Stomach (tissue), 9 donors: ENCODE measurements around the gene HNRNPC. TPM values are rescaled to one million over a fixed set of nuclear protein-coding genes. Genes with fewer than 3 reads are reported as not detected.
A peak's percentile ranks its signal among the peaks of the same experiment; 100 is the strongest.

Experiments
- DNase-seq, 2 donors: peaks; one replicate each; pipeline versions ENCODE4 v3.0.0 to v3.0.0-alpha.2; 2013 to 2019
- H3K27ac ChIP-seq, 5 donors: fragments of 200-600 bp in 4 of 5; sonication (generic) in 4 of 5; one replicate each; pipeline ENCODE4 v1.5.1; 2013 to 2019; ENCODE audit warnings: mild to moderate bottlenecking in 1 of 5, moderate library complexity in 1 of 5
- H3K27me3 ChIP-seq, 3 donors: fragments of 200-600 bp; sonication (generic); one replicate each; pipeline ENCODE4 v1.5.1; 2017 to 2019; ENCODE audit warnings: mixed run types in 1 of 3
- H3K36me3 ChIP-seq, 4 donors: fragments of 200-600 bp; sonication (generic); 1 replicate in 3 of 4; 2 replicates in 1 of 4; pipeline ENCODE4 v1.5.1; 2016 to 2019
- H3K4me1 ChIP-seq, 4 donors: fragments of 200-600 bp; sonication (generic); one replicate each; pipeline ENCODE4 v1.5.1; 2016 to 2019
- H3K4me3 ChIP-seq, 4 donors: fragments of 200-600 bp; sonication (generic) in 3 of 4; one replicate each; pipeline ENCODE4 v1.5.1; 2016 to 2019; ENCODE audit warnings: mild to moderate bottlenecking in 1 of 4
- H3K9me3 ChIP-seq, 4 donors: fragments of 200-600 bp; sonication (generic); one replicate each; pipeline ENCODE4 v1.5.1; 2016 to 2019
- CTCF ChIP-seq, 7 experiments: fragments of 450-650 bp in 4 of 7; fragments of 200-600 bp in 3 of 7; sonication (generic) in 3 of 7; IDR thresholded peaks; one replicate each; pipeline ENCODE4 v1.5.1; 2016 to 2019; ENCODE audit warnings: antibody characterized with exemption in 7 of 7, control low read depth in 2 of 7, mild to moderate bottlenecking in 1 of 7
- EP300 ChIP-seq: sonication (generic); formaldehyde crosslinking; IDR thresholded peaks from one replicate; pipeline ENCODE4 v1.6.1; 2017; ENCODE audit warnings: antibody characterized with exemption
- POLR2A ChIP-seq, 4 donors: fragments of 450-650 bp; IDR thresholded peaks; one replicate each; pipeline ENCODE4 v1.6.1; 2016; ENCODE audit warnings: antibody characterized with exemption in 4 of 4, control low read depth in 2 of 4, mild to moderate bottlenecking in 1 of 4, moderate library complexity in 1 of 4
- POLR2AphosphoS5 ChIP-seq, 3 donors: sonication (generic); formaldehyde crosslinking; IDR thresholded peaks; one replicate each; pipeline ENCODE4 v1.6.1; 2016; ENCODE audit warnings: antibody characterized with exemption in 3 of 3
- WGBS, 5 donors: extraction: QIAGEN DNeasy Blood & Tissue Kit in 3 of 5; methylation state at CpG; one replicate each; pipeline versions ENCODE4 v1.1.5 to v1.1.7; 2013 to 2018; 5-methylcytosine and 5-hydroxymethylcytosine counted together
- intact Hi-C: fragments of 100-400 bp; cut with DNase I; formaldehyde crosslinking; loops from one replicate; pipeline ENCODE4 v1.15.1; 2023; ENCODE audit warnings: low total_unique reads
- polyA plus RNA-seq, 3 donors: library from polyadenylated mRNA; stranded (reverse); fragments of 200-250 nt; gene quantifications; one replicate each; pipeline ENCODE4 v1.2.3, GENCODE V29; 2013
- total RNA-seq, 5 donors: library from RNA; depleted of rRNA; stranded (reverse); fragments of >200 nt; gene quantifications; one replicate each; pipeline versions ENCODE4 v1.1.0 to v1.2.3, GENCODE V29; 2014 to 2016
- donor health status: healthy with polysubstance abuse.
- donor health status: Bipolar disorder and iron deficiency.
- donor health status: healthy.

HNRNPC gene
- total and polyA plus RNA-seq, 8 donors, result 110 to 516 (median 398) TPM

- 93 to 95% (median 94%) methylated on average over 7 of the region's 7 CpGs for WGBS, 5 donors
- TF ChIP-seq EP300, result no peak
- no peak for TF ChIP-seq CTCF (IDR thresholded peaks at IDR 0.05)
- no peak for TF ChIP-seq POLR2A (IDR thresholded peaks at IDR 0.05)
- TF ChIP-seq POLR2AphosphoS5 (IDR thresholded peaks at IDR 0.05), result no peak
- no peak overlapping the region for H3K27ac ChIP-seq
- no peaks in the 10 kb centered on the region for H3K27me3 ChIP-seq
- H3K9me3 ChIP-seq, result no peaks in the 10 kb centered on the region
- no peak overlapping the region for H3K4me3 ChIP-seq
- intact Hi-C loops, result no loop called here
- peaks cover 14 to 76% (median 71%) of the 10 kb centered on the region in 4 donors for H3K36me3 ChIP-seq
- peaks cover 23 to 87% (median 50%) of the 10 kb centered on the region in 4 donors for H3K4me1 ChIP-seq
- DNase-seq, result no peak
Measured at GRCh38 chr14:21245813-21246212, 23.4 kb downstream of the HNRNPC start.

GRCh38 chr14:21244544-21244943 is 24.7 kb downstream of the HNRNPC start:
- DNase-seq, result no peak
- no peak for TF ChIP-seq EP300
- TF ChIP-seq POLR2AphosphoS5 (IDR thresholded peaks at IDR 0.05), result peak in 1 of 3 donors; percentile 26
- no peak for TF ChIP-seq POLR2A (IDR thresholded peaks at IDR 0.05)
- TF ChIP-seq CTCF (IDR thresholded peaks at IDR 0.05), result no peak
- Histone ChIP-seq H3K36me3 (peaks cover 4 to 69% (median 62%) of the 10 kb centered on the region in 4 donors), H3K4me3 (no peak overlapping the region), H3K4me1 (peaks cover 26 to 100% (median 60%) of the 10 kb centered on the region in 4 donors), H3K9me3 (no peaks in the 10 kb centered on the region), H3K27ac (no peak overlapping the region), H3K27me3 (no peaks in the 10 kb centered on the region)
- 81 to 87% (median 84%) methylated on average over 7 of the region's 7 CpGs for WGBS, 5 donors
- intact Hi-C loops, result no loop called here

GRCh38 chr14:21241218-21241819 is 27.9 kb downstream of the HNRNPC start:
- H3K36me3 ChIP-seq, result peaks cover 4 to 73% (median 52%) of the 10 kb centered on the region in 4 donors
- WGBS, 5 donors, result 62 to 91% (median 74%) methylated on average over 1 of the region's 1 CpG
- no peaks in the 10 kb centered on the region for H3K27me3 ChIP-seq
- intact Hi-C loops, result no loop called here
- no peak overlapping the region for H3K27ac ChIP-seq
- DNase-seq, result peak in 1 of 2 donors; percentile 41
- no peaks in the 10 kb centered on the region for H3K9me3 ChIP-seq
- H3K4me3 ChIP-seq, result no peak overlapping the region
- TF ChIP-seq POLR2AphosphoS5 (IDR thresholded peaks at IDR 0.05) (no peak), CTCF (IDR thresholded peaks at IDR 0.05) (peak in 2 of 7 experiments; percentile 28 to 29), EP300 (no peak)
- H3K4me1 ChIP-seq, result peaks cover 25 to 100% (median 63%) of the 10 kb centered on the region in 4 donors

- Histone ChIP-seq H3K36me3 (peaks cover 0 to 68% (median 43%) of the 10 kb centered on the region in 4 donors), H3K9me3 (no peaks in the 10 kb centered on the region), H3K4me1 (peaks cover 17 to 100% (median 59%) of the 10 kb centered on the region in 4 donors), H3K27me3 (no peaks in the 10 kb centered on the region), H3K27ac (peak overlapping the region in 3 of 5 donors; percentile 1 to 43 (median 7)), H3K4me3 (no peak overlapping the region)
- no peak for TF ChIP-seq POLR2A (IDR thresholded peaks at IDR 0.05)
- no peak for TF ChIP-seq CTCF (IDR thresholded peaks at IDR 0.05)
- TF ChIP-seq POLR2AphosphoS5 (IDR thresholded peaks at IDR 0.05), result no peak
- TF ChIP-seq EP300, result no peak
- 23 to 48% (median 41%) methylated on average over 2 of the region's 2 CpGs for WGBS, 5 donors
- intact Hi-C loops, result no loop called here
- no peak for DNase-seq
Measured at GRCh38 chr14:21240417-21240816, 28.8 kb downstream of the HNRNPC start.
